ENCODE data around the gene PHETA1. TPM values are rescaled to one million over a fixed set of nuclear protein-coding genes. Genes with fewer than 3 reads are reported as not detected.
"Not testable (repeated sequence)": the region's sequence is repeated elsewhere in the genome, so short reads cannot be mapped to it uniquely, and the experiment has no call there.

The PHETA1 gene
- total and polyA plus RNA-seq, 2 experiments from 2014 or later = 5.3 to 12.9 TPM

DNA sequence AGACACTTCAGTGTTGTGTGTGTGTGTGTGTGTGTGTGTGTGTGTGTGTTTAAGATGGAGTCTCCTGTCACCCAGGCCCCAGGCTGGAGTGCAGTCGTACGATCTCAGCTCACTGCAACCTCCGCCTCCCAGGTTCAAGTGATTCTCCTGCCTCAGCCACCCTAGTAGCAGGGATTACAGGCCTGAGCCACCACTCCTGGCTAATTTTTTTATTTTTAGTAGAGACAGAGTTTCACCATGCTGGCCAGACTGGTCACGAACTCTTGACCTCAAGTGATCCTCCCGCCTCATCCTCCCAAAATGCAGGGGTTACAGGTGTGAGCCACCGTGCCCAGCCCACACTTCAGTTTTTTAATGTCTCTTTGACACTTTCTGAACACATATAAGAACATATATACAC, 32.5 kb downstream of the PHETA1 start:
- not testable (repeated sequence) for H3K27ac ChIP-seq (ENCODE audit: low read depth); ATAC-seq; H3K4me1 ChIP-seq (ENCODE audit: insufficient read depth); H4K20me1 ChIP-seq (replicated peaks; ENCODE audit: insufficient read depth); H3K36me3 ChIP-seq (ENCODE audit: insufficient read depth); H3K9me2 ChIP-seq (ENCODE audit: insufficient read depth); H2AFZ ChIP-seq; H3K27ac Mint-ChIP-seq; H3K4me2 ChIP-seq; H3K4me3 Mint-ChIP-seq; H3K4me3 ChIP-seq; DNase-seq (ENCODE audit: low spot score); H3K4me1 Mint-ChIP-seq; H3K79me2 ChIP-seq (replicated peaks; ENCODE audit: insufficient read depth); H3K36me3 Mint-ChIP-seq (ENCODE audit: low read depth); H3F3A ChIP-seq (replicated peaks; ENCODE audit: low read depth); H3K27me3 ChIP-seq (ENCODE audit: insufficient read depth); H3K9me3 Mint-ChIP-seq
- H3K27me3 Mint-ChIP-seq (ENCODE audit: insufficient read depth, low read depth, poor library complexity) = peaks cover 12% of the 10 kb centered on the region

DNA sequence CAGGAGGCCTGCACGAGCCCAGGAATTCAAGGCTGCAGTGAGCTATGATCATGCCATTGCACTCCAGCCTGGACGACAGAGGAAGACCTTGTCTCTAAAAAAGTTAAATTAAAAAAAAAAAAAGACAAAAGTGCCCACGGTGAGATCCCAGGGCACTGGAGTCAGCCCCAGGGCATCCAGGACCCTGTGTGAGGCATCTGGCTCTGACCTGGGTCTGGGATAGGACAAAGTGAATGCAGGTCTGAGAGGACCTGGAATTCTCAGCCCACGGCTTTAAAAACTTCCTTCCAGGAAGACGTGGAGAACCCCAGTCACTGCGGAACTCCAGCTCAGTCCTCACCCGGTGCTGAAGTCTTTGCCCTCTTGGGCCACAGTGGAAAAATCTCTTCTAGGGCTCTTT, 33.1 kb downstream of the PHETA1 start:
- no peaks in the 10 kb centered on the region for H3K27me3 ChIP-seq (ENCODE audit: insufficient read depth)
- H3K27me3 Mint-ChIP-seq (ENCODE audit: insufficient read depth, low read depth, poor library complexity) = peaks cover 12% of the 10 kb centered on the region
- H3K27ac Mint-ChIP-seq = no peak overlapping the region
- no peak overlapping the region for H3K27ac ChIP-seq (ENCODE audit: low read depth)
- H3K36me3 ChIP-seq (ENCODE audit: insufficient read depth) = no peaks in the 10 kb centered on the region
- no peak for DNase-seq (ENCODE audit: low spot score)
- H3F3A ChIP-seq (replicated peaks; ENCODE audit: low read depth) = no peaks in the 10 kb centered on the region
- H3K9me3 Mint-ChIP-seq = no peaks in the 10 kb centered on the region
- H3K79me2 ChIP-seq (replicated peaks; ENCODE audit: insufficient read depth) = no peaks in the 10 kb centered on the region
- ATAC-seq = no peak
- H3K36me3 Mint-ChIP-seq (ENCODE audit: low read depth) = no peaks in the 10 kb centered on the region; the same call in 2 of the 3 replicates
- H4K20me1 ChIP-seq (replicated peaks; ENCODE audit: insufficient read depth) = no peaks in the 10 kb centered on the region; the same call in 1 of the 2 replicates
- peaks cover 6% of the 10 kb centered on the region; the same call in 2 of the 3 replicates for H3K4me1 Mint-ChIP-seq
- no peaks in the 10 kb centered on the region for H3K9me2 ChIP-seq (ENCODE audit: insufficient read depth)
- no peak overlapping the region for H3K4me3 Mint-ChIP-seq
- no peak overlapping the region for H2AFZ ChIP-seq
- H3K4me1 ChIP-seq (ENCODE audit: insufficient read depth) = peaks cover 5% of the 10 kb centered on the region
- no peak overlapping the region for H3K4me2 ChIP-seq
- TF ChIP-seq, protein P1, sequence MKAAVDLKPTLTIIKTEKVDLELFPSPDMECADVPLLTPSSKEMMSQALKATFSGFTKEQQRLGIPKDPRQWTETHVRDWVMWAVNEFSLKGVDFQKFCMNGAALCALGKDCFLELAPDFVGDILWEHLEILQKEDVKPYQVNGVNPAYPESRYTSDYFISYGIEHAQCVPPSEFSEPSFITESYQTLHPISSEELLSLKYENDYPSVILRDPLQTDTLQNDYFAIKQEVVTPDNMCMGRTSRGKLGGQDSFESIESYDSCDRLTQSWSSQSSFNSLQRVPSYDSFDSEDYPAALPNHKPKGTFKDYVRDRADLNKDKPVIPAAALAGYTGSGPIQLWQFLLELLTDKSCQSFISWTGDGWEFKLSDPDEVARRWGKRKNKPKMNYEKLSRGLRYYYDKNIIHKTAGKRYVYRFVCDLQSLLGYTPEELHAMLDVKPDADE (IDR thresholded peaks at IDR 0.05) = no peak
- TF ChIP-seq EZH2 (IDR thresholded peaks at IDR 0.05; ENCODE audit: low read depth, unreplicated experiment) = no peak
- H3K4me3 ChIP-seq = no peak overlapping the region

DNA sequence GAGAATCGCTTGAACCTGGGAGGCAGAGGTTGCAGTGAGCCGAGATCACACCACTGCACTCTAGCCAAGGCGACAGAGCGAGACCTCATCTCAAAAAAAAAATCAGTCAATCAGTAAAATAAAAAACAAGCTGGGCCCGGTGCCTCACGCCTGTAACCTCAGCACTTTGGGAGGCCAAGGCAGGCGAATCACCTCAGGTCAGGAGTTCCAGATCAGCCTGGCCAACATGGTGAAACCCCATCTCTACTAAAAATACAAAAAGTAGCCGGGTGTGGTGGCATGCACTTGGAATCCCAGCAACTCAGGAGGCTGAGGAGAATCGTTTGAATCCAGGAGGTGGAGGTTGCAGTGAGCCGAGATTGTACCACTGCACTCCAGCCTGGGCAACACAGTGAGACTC, 33.6 kb downstream of the PHETA1 start:
- not testable (repeated sequence) for ATAC-seq; H3K4me2 ChIP-seq; DNase-seq (ENCODE audit: low spot score); H3K9me2 ChIP-seq (ENCODE audit: insufficient read depth); H2AFZ ChIP-seq; H3K4me1 ChIP-seq (ENCODE audit: insufficient read depth); H3K27ac Mint-ChIP-seq; H4K20me1 ChIP-seq (replicated peaks; ENCODE audit: insufficient read depth); H3K36me3 Mint-ChIP-seq (ENCODE audit: low read depth); H3K4me3 ChIP-seq; H3K79me2 ChIP-seq (replicated peaks; ENCODE audit: insufficient read depth); H3K4me1 Mint-ChIP-seq; H3K36me3 ChIP-seq (ENCODE audit: insufficient read depth); H3K4me3 Mint-ChIP-seq; H3K9me3 Mint-ChIP-seq; H3F3A ChIP-seq (replicated peaks; ENCODE audit: low read depth); H3K27ac ChIP-seq (ENCODE audit: low read depth); H3K27me3 ChIP-seq (ENCODE audit: insufficient read depth)
- H3K27me3 Mint-ChIP-seq (ENCODE audit: insufficient read depth, low read depth, poor library complexity) = peaks cover 12% of the 10 kb centered on the region

DNA sequence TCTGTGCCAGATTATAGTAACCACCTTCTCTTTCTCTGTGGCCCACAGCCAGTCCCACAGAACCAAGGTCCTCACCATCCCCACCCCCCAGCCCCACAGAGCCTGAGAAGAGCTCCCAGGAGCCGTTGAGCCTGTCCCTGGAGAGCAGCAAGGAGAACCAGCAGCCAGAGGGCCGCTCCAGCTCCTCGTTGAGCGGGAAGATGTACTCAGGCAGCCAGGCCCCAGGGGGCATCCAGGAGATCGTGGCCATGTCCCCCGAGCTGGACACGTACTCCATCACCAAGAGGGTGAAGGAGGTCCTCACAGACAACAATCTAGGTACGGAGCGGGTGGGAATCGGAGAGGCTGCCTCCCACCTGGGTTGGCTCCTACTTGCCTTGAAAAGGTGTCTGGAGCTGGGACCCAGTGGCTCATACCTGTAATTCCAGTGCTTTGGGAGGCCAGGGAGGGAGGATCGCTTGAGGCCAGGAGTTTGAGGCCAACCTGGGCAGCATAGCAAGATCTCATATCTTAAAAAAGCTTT, 34.4 kb downstream of the PHETA1 start:
- Histone ChIP-seq H3K4me3 (no peak overlapping the region), H3K4me2 (no peak overlapping the region), H4K20me1 (replicated peaks; ENCODE audit: insufficient read depth) (no peaks in the 10 kb centered on the region; the same call in 1 of the 2 replicates), H3K79me2 (replicated peaks; ENCODE audit: insufficient read depth) (no peaks in the 10 kb centered on the region), H3F3A (replicated peaks; ENCODE audit: low read depth) (no peaks in the 10 kb centered on the region), H2AFZ (no peak overlapping the region), H3K27me3 (ENCODE audit: insufficient read depth) (no peaks in the 10 kb centered on the region), H3K9me2 (ENCODE audit: insufficient read depth) (no peaks in the 10 kb centered on the region), H3K27ac (ENCODE audit: low read depth) (no peak overlapping the region), H3K36me3 (ENCODE audit: insufficient read depth) (no peaks in the 10 kb centered on the region), H3K4me1 (ENCODE audit: insufficient read depth) (peaks cover 3% of the 10 kb centered on the region)
- DNase-seq (ENCODE audit: low spot score) (no peak), ATAC-seq (no peak)
- H3K36me3 Mint-ChIP-seq (ENCODE audit: low read depth) = no peaks in the 10 kb centered on the region; the same call in 2 of the 3 replicates
- no peaks in the 10 kb centered on the region for H3K9me3 Mint-ChIP-seq
- peaks cover 12% of the 10 kb centered on the region for H3K27me3 Mint-ChIP-seq (ENCODE audit: insufficient read depth, low read depth, poor library complexity)
- H3K27ac Mint-ChIP-seq = no peak overlapping the region
- H3K4me1 Mint-ChIP-seq = peaks cover 5% of the 10 kb centered on the region; the same call in 2 of the 3 replicates
- H3K4me3 Mint-ChIP-seq = no peak overlapping the region
- TF ChIP-seq, protein P2, sequence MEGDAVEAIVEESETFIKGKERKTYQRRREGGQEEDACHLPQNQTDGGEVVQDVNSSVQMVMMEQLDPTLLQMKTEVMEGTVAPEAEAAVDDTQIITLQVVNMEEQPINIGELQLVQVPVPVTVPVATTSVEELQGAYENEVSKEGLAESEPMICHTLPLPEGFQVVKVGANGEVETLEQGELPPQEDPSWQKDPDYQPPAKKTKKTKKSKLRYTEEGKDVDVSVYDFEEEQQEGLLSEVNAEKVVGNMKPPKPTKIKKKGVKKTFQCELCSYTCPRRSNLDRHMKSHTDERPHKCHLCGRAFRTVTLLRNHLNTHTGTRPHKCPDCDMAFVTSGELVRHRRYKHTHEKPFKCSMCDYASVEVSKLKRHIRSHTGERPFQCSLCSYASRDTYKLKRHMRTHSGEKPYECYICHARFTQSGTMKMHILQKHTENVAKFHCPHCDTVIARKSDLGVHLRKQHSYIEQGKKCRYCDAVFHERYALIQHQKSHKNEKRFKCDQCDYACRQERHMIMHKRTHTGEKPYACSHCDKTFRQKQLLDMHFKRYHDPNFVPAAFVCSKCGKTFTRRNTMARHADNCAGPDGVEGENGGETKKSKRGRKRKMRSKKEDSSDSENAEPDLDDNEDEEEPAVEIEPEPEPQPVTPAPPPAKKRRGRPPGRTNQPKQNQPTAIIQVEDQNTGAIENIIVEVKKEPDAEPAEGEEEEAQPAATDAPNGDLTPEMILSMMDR (conservative IDR thresholded peaks at IDR 0.05; ENCODE audit: low read depth in 2 of 2) = no peak
- no peak for TF ChIP-seq ZNF114 (CRISPR knock-in tag; IDR thresholded peaks at IDR 0.05)
- TF ChIP-seq JUNB (IDR thresholded peaks at IDR 0.05; ENCODE audit: unreplicated experiment) = no peak
- TF ChIP-seq, protein P1 (IDR thresholded peaks at IDR 0.05) = no peak
- TF ChIP-seq STAT1 (IDR thresholded peaks at IDR 0.05; ENCODE audit: unreplicated experiment) = no peak
- TF ChIP-seq NANOG (IDR thresholded peaks at IDR 0.05; ENCODE audit: borderline replicate concordance) = no peak

All from GM23338 (cell line).